ENCODE data around the gene GTF3C1.

GTF3C1 gene

GRCh38 chr16:27485126-27485525 is 64.6 kb downstream of the GTF3C1 start:
- no peak for FAIRE-seq

DNA sequence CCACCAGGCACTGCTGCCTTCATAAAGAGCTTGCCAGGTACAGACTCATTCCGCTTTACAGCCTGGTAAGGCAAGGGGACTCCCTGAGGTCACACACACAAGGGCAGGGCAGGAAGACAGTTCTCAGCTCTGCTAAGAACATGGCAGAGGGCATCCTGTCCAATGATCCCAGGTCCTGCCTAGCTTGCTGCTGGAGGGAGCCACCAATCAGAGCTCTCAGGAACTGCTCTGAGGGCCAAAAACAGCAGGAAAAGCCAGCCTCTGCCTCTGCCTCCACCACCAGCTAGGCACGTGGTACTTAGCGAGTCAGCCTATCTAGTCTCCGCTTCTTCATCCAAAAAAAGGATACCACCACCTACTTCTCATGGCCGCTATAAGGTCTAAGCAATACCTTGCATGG is 66.1 kb downstream of the GTF3C1 start:
- no peak for FAIRE-seq

GRCh38 chr16:27483088-27483437 is 66.7 kb downstream of the GTF3C1 start:
- no peak for FAIRE-seq

DNA sequence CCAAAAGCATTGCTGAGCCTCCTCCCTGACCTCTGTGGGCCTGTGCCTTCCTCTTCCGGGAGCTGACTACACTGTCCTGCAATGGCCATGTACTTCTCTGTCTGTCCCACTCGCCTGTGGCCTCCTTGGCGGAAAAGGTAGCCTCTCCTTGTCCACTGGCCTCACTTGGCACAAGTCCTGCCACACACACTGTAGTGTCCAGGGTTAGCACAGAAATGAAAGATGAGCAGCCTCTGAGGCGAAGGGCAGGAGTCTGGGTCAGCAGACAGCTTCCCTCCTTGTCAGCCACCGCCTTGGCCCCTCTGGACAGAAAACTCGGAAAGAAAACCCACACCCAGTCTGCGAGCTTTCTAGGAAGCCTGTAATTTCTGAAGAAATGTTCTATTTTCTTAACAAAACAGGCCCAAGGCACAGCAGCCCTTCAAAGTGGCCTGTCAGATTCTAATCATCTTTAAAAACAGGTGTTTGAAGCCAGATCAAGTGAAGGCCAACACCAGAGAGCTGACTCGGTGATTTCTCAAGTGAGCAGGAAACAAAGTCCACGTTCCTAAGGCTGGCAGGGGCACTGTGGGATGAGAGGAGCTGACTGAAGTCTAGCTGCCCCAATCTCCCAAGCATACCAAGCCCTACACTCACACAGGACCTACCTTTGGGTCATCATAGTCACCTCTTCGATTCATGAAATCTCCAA is 67.2 kb downstream of the GTF3C1 start:
- no peak for FAIRE-seq

GRCh38 chr16:27481282-27481934 is 68.3 kb downstream of the GTF3C1 start:
- no peak for FAIRE-seq

DNA sequence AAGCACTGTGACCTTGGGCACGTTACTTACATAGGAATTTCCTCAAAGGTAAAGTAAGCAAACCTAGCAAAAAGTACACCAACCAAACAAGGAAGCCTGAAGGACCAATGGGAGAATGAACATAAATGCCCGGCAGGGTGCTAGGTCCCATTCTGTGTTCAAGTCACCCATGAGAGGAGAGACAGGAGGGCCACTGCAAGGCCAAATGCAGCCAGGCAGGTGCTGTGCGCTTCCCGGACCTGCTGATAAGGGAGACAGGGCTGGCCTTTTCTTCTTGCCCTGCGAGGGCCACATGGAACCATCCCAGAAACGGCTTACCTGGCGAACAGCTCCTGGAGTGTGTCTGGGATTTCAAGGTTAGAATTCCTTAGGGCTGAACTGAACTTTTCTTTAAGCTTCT is 69.0 kb downstream of the GTF3C1 start:
- no peak for FAIRE-seq

GRCh38 chr16:27476240-27476639 is 73.5 kb downstream of the GTF3C1 start:
- no peak for FAIRE-seq

DNA sequence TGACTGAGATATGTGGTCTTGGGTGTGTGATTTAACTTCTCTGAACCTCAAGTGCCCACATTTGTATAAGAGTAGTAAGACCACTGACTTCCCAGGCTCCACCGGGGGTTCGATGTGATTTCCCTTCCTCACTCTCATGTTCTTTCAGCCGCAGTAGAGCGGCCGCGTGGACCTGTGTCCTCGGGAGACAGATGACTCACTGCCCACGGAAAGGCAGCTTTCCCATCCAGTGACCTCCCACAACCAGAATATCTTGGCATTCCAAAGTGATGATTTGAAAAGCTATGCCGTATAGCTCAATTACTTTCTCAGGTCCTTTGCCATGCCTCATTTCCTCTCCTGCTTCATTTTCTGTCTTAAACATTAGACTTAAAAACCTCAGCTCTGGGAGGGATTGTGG is 74.2 kb downstream of the GTF3C1 start:
- FAIRE-seq: no peak

DNA sequence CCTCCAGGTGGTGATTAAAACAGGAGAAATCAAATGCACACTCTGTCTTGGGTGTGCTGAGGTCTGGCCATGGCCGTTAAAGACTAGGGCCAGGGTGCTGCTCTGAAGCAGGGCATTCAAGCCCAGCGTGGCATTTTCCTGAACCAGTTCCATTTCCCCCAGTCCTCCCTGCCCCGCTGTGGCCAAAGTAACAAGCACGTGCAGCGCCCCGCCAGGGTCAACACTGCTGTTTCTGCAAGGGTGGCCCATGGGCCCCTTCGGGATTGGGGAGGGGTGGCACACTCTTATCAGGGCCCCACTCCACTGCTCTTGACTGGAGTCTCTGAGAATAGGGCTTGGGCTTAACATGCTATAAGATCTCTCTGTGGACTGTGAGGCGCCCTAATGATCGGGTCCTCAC is 74.8 kb downstream of the GTF3C1 start:
- no peak for FAIRE-seq

- no peak for FAIRE-seq
Observed at GRCh38 chr16:27474041-27474440, 75.7 kb downstream of the GTF3C1 start.

- no peak for FAIRE-seq
Observed at GRCh38 chr16:27473101-27473900, 76.4 kb downstream of the GTF3C1 start.

DNA sequence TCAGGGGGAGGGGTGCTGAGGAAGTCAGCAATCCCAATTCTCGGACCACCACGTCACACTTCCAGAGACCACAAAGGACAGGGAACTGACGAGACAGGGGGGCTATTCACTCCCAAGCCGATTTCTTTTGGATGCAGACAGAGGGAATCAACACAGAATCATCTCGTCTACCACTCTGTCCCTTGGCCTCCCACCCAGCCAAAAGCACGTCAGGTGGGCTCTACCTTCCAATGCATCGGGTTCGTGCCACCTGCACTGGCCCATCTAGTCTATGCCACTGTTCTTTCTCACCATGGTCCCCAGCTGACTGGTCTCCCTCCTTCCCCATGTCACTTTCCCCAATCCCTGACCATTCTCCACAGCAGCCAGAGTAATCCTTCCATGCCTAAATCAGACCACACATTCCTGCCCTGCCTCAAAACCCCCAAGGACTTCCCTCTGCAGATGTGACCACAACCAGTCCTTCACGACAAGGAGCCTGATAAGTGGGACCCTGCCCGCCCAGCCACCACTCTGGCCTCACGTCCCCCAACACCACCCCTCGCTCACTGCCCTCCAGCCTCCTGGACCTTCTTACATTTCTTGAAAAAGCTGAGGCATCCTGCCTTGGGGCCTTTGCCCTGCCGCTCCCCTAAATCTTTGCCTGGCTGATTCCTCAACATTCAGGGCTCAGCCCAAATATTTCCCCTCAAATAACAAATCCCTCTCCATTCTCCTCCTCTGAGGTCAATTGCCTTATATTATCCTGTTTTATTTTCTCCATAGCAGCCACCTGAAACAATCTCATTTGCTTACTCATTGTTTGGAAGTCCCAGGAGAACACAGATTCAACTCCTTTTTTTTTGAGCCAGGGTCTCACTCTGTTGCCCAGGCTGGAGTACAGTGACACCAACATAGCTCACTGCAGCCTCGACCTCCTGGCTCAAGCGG is 77.4 kb downstream of the GTF3C1 start:
- FAIRE-seq: no peak

DNA sequence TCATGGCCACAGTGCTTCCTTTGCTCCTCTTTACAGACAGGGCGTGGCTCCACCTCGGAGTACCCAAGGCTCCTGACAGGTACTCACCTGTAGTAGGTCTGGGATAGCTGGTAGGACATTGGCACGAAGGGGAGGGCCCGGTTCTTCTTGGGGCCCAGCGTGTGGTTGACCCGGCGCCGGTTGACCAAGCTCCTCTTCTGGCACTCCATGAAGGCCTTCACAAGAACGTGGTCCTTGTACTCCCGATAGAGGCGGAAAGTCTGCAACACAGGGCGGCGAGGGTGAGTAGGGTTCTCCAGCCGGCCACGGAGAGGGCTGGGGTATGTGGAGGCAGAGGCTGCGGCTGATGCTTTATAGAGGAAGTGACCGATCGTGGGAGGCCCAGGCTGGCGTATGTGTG is 78.1 kb downstream of the GTF3C1 start:
- no peak for FAIRE-seq

DNA sequence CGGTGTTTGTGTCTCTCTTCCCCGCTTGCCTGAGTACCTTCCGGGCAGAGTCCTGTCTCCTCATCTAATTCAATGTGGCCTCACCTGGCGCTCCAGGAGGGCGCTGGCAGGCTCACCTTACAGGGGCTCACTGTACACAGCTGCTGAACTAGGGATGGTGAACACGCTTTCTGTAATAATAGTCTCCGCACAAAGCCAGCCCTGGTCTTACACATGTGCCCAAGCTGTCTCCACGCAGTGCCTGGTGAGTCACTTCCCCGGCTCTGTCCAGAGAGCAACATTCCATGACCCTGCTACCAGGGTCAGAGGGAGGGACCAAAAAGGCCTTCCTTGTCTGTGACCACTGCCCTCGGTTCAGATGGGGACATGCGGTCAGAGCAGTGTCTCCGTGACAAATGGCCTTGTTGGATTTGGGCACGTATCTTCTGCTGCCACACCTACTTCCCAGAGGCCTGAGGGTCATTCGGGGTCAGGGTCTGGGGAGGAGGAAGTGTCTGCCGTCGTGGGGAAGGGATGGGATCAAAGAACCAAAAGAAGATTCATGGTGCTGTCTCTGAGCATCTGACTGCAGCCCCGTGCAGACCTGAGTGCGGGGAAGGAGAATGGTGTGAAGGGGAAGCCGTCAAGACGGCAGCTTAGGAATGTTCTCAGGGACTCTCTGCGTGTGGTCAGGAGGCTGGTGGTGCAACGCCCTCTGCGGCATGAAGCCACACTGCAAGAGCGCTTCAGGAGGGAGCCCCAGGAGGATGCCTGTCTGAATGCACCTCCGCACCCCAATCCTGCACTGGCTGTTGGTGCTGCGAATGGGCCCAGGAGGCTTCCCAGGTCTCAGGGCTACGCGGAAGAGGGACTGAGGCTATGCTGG is 78.9 kb downstream of the GTF3C1 start:
- no peak for FAIRE-seq

DNA sequence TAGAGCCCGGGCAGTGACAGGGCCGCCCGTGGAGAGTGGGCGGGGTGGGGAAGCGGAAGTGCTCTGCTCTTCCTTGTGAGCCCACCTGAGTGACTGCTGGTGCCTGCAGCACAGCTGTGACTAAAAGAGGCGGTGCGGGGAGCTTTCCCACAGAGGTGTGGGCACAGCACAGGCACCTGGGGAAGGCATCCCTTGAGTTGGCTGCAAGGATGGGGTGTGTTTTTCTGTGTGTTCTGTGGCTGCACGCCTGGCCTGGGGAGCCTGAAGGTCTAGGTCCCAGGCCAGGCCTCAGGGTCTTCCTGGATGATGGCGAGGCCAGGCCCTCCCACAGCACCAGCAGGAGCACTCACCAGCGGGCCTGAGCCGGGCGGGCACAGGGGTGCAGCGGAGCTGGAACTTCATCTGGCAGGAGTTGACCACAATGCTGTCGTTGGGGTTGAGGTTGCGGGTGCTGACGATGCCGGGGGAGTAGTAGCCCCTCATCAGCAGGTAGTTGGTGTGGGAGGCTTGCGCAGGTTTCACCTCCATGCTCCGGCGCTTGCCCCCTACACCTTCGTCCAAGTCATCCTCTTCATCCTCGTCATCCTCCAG is 80.7 kb downstream of the GTF3C1 start:
- FAIRE-seq: no peak

GRCh38 chr16:27465483-27465879 is 84.2 kb downstream of the GTF3C1 start:
- no peak for FAIRE-seq

- no peak for FAIRE-seq
Observed at GRCh38 chr16:27464626-27465482, 84.9 kb downstream of the GTF3C1 start.

- FAIRE-seq: no peak
Observed at GRCh38 chr16:27463741-27464591, 85.7 kb downstream of the GTF3C1 start.
